NT2/D1 (cell line): ENCODE data around the gene C10orf95.

ENCODE experiments used
- DNase-seq: peaks from one replicate; pipeline ENCODE4 v3.0.0-alpha.2; 2011; ENCODE audit warnings: low read depth, low spot score
- H3K27me3 ChIP-seq: 2 replicates; pipeline ENCODE4 v1.6.0; 2011; ENCODE audit warnings: mild to moderate bottlenecking; ENCODE audit not compliant: insufficient read length, insufficient read depth
- H3K36me3 ChIP-seq: 2 replicates; pipeline ENCODE4 v1.6.1; 2011; ENCODE audit warnings: mild to moderate bottlenecking, low read length, mixed read lengths; ENCODE audit not compliant: insufficient read depth, insufficient read length
- H3K4me1 ChIP-seq: 2 replicates; pipeline ENCODE4 v1.5.1; 2011; ENCODE audit not compliant: insufficient read depth, insufficient read length
- H3K4me3 ChIP-seq: 2 replicates; pipeline ENCODE4 v1.5.1; 2011; ENCODE audit warnings: low read depth; ENCODE audit not compliant: insufficient read length
- H3K9ac ChIP-seq: 2 replicates; pipeline ENCODE4 v1.6.0; 2011; ENCODE audit warnings: low read depth; ENCODE audit not compliant: insufficient read length
- H3K9me3 ChIP-seq: 2 replicates; pipeline ENCODE4 v1.5.1; 2011; ENCODE audit warnings: mild to moderate bottlenecking, low read length; ENCODE audit not compliant: insufficient read depth
- SUZ12 ChIP-seq: IDR thresholded peaks from 2 replicates; pipeline ENCODE4 v1.6.1; 2011; ENCODE audit not compliant: insufficient read length, insufficient read depth; ENCODE audit errors: extremely low read depth
- YY1 ChIP-seq: IDR thresholded peaks from 2 replicates; pipeline ENCODE4 v1.6.1; 2011; ENCODE audit not compliant: insufficient read length, insufficient read depth
- ZNF274 ChIP-seq: IDR thresholded peaks from 2 replicates; pipeline ENCODE4 v1.6.1; 2011; ENCODE audit warnings: mild to moderate bottlenecking, low read depth, low read length

Gene C10orf95

GRCh38 chr10:102422545-102423129 is 28.7 kb downstream of the C10orf95 start:
- H3K9ac ChIP-seq = no peak overlapping the region
- H3K27me3 ChIP-seq = no peaks in the 10 kb centered on the region
- no peak for TF ChIP-seq YY1
- no peaks in the 10 kb centered on the region for H3K9me3 ChIP-seq
- peaks cover 12% of the 10 kb centered on the region for H3K4me1 ChIP-seq
- no peak overlapping the region for H3K4me3 ChIP-seq
- DNase-seq = no peak
- H3K36me3 ChIP-seq = peaks cover 23% of the 10 kb centered on the region

- peak overlapping the region; percentile 91 for H3K9ac ChIP-seq
- DNase-seq = no peak
- no peak for TF ChIP-seq ZNF274
- no peak for TF ChIP-seq SUZ12
- no peak for TF ChIP-seq YY1
Measured at GRCh38 chr10:102421757-102422512, 29.4 kb downstream of the C10orf95 start.

GRCh38 chr10:102421507-102421756 is 29.9 kb downstream of the C10orf95 start:
- peak overlapping the region; percentile 87 for H3K4me3 ChIP-seq
- no peak for DNase-seq
- no peak for TF ChIP-seq SUZ12
- TF ChIP-seq YY1 = no peak
- no peak for TF ChIP-seq ZNF274
- peaks cover 23% of the 10 kb centered on the region for H3K36me3 ChIP-seq
- no peaks in the 10 kb centered on the region for H3K9me3 ChIP-seq
- peak overlapping the region; percentile 91 for H3K9ac ChIP-seq
- H3K27me3 ChIP-seq = no peaks in the 10 kb centered on the region
- H3K4me1 ChIP-seq = peaks cover 12% of the 10 kb centered on the region

More at GRCh38 chr10:102421757-102422512, 29.4 kb downstream of the C10orf95 start:
- no peaks in the 10 kb centered on the region for H3K27me3 ChIP-seq
- peak overlapping the region; percentile 87 for H3K4me3 ChIP-seq
- no peaks in the 10 kb centered on the region for H3K9me3 ChIP-seq
- H3K36me3 ChIP-seq = peaks cover 23% of the 10 kb centered on the region
- H3K4me1 ChIP-seq = peaks cover 12% of the 10 kb centered on the region

GRCh38 chr10:102420714-102421506 is 30.4 kb downstream of the C10orf95 start, which contains the start of gene FBXL15:
FBXL15 (plus strand) TSS chr10:102420836; CDS start chr10:102421130, 294 bp downstream.
- no peak for TF ChIP-seq YY1
- no peak for TF ChIP-seq ZNF274
- TF ChIP-seq SUZ12 = no peak
- no peaks in the 10 kb centered on the region for H3K9me3 ChIP-seq
- H3K9ac ChIP-seq = peak within 1 kb of the TSS; percentile 91
- peak; percentile 89 for DNase-seq
- H3K36me3 ChIP-seq = peaks cover 23% of the 10 kb centered on the region
- H3K4me1 ChIP-seq = peaks cover 12% of the 10 kb centered on the region
- H3K4me3 ChIP-seq = peak within 1 kb of the TSS; percentile 87
- H3K27me3 ChIP-seq = no peaks in the 10 kb centered on the region

- H3K9me3 ChIP-seq = no peaks in the 10 kb centered on the region
- H3K36me3 ChIP-seq = peaks cover 23% of the 10 kb centered on the region
- no peak for DNase-seq
- H3K27me3 ChIP-seq = no peaks in the 10 kb centered on the region
- H3K4me3 ChIP-seq = peak overlapping the region; percentile 87
- H3K4me1 ChIP-seq = peaks cover 12% of the 10 kb centered on the region
- H3K9ac ChIP-seq = peak overlapping the region; percentile 91
- no peak for TF ChIP-seq YY1
- no peak for TF ChIP-seq ZNF274
- no peak for TF ChIP-seq SUZ12
Measured at GRCh38 chr10:102420181-102420713, 31.1 kb downstream of the C10orf95 start.

GRCh38 chr10:102419269-102420180 is 31.8 kb downstream of the C10orf95 start:
- no peak for DNase-seq
- TF ChIP-seq SUZ12 (no peak), YY1 (no peak)
- H3K4me1 ChIP-seq = peaks cover 12% of the 10 kb centered on the region
- H3K27me3 ChIP-seq = no peaks in the 10 kb centered on the region
- peak overlapping the region; percentile 91 for H3K9ac ChIP-seq
- no peaks in the 10 kb centered on the region for H3K9me3 ChIP-seq
- H3K36me3 ChIP-seq = peaks cover 18% of the 10 kb centered on the region
- H3K4me3 ChIP-seq = peak overlapping the region; percentile 87
